B cell (primary cell): ENCODE measurements around the gene GAPVD1. TPM values are rescaled to one million over a fixed set of nuclear protein-coding genes. Genes with fewer than 3 reads are reported as not detected.
A peak's percentile ranks its signal among the peaks of the same experiment; 100 is the strongest.

Source experiments
- ATAC-seq: fragments of 200-7000 bp; cut with Tn5 transposase; one replicate; pipeline ENCODE4 v1.10.0; 2021; ENCODE audit warnings: low read depth, mild to moderate bottlenecking, moderate number of reproducible peaks, moderate library complexity
- CTCF ChIA-PET: fragments of 350-600 bp; sonication (Branson Sonifier 250); formaldehyde crosslinking; loops from one replicate; lab custom pipeline; 2021; ENCODE audit warnings: antibody characterized with exemption, inconsistent platforms; lab: Charles Lee
- POLR2A ChIA-PET: fragments of 350-600 bp; sonication (Branson Sonifier 250); formaldehyde crosslinking; loops from one replicate; lab custom pipeline; 2021; ENCODE audit warnings: antibody characterized with exemption; lab: Charles Lee
- DNase-seq: peaks from one replicate; pipeline ENCODE4 v3.0.0; 2013
- H2AFZ ChIP-seq: 2 replicates; pipeline ENCODE4 v1.6.1; 2012; ENCODE audit warnings: mild to moderate bottlenecking, low read depth, low read length; ENCODE audit not compliant: insufficient read depth, poor library complexity, severe bottlenecking
- H3K27ac ChIP-seq, 2 donors: 1 replicate in 1 of 2; 2 replicates in 1 of 2; pipeline ENCODE4 v1.5.1; 2012 to 2013; ENCODE audit warnings: low read length in 2 of 2, mild to moderate bottlenecking in 2 of 2, moderate library complexity in 1 of 2
- H3K27me3 ChIP-seq, 4 experiments: fragments of 200-600 bp in 1 of 4; sonication (generic) in 1 of 4; replicated peaks in 1 of 4; 1 replicate in 2 of 4; 2 replicates in 2 of 4; pipeline versions ENCODE4 v1.6.1 to v1.7.0; 2013 to 2016; ENCODE audit warnings: low read length in 3 of 4, mild to moderate bottlenecking in 2 of 4, mixed read lengths in 1 of 4, moderate library complexity in 1 of 4; ENCODE audit not compliant: insufficient read depth in 4 of 4, control insufficient read depth in 3 of 4; ENCODE audit errors: control extremely low read depth in 1 of 4
- H3K36me3 ChIP-seq, 2 experiments: replicated peaks in 1 of 2; 1 replicate in 1 of 2; 2 replicates in 1 of 2; pipeline versions ENCODE4 v1.6.1 to v1.7.1; 2013; ENCODE audit warnings: low read length in 1 of 2; ENCODE audit not compliant: insufficient read depth in 2 of 2, control insufficient read depth in 1 of 2; ENCODE audit errors: control extremely low read depth in 1 of 2, extremely low read depth in 1 of 2
- H3K4me1 ChIP-seq, 2 donors: fragments of 200-600 bp in 1 of 2; sonication (generic) in 1 of 2; 1 replicate in 1 of 2; 2 replicates in 1 of 2; pipeline versions ENCODE4 v1.5.1 to v1.6.1; 2013 to 2017; ENCODE audit warnings: low read length in 2 of 2; ENCODE audit not compliant: control insufficient read depth in 2 of 2, insufficient read depth in 2 of 2
- H3K4me2 ChIP-seq: replicated peaks from 2 replicates; pipeline ENCODE3; 2012; ENCODE audit warnings: mild to moderate bottlenecking, low read depth, low read length; ENCODE audit not compliant: poor library complexity, severe bottlenecking
- H3K4me3 ChIP-seq, 5 experiments: fragments of 200-600 bp in 1 of 5; sonication (generic) in 1 of 5; 1 replicate in 3 of 5; 2 replicates in 2 of 5; pipeline versions ENCODE4 v1.5.1 to v1.7.0; 2011 to 2016; ENCODE audit warnings: low read length in 4 of 5, mild to moderate bottlenecking in 4 of 5, low read depth in 2 of 5, control low read depth in 1 of 5, moderate library complexity in 1 of 5; ENCODE audit not compliant: insufficient read depth in 1 of 5; ENCODE audit errors: control extremely low read depth in 1 of 5, extremely low read depth in 1 of 5
- H3K79me2 ChIP-seq: fragments of 200-600 bp; sonication (generic); one replicate; pipeline ENCODE4 v1.6.0; 2016; ENCODE audit warnings: low read length; ENCODE audit not compliant: control insufficient read depth, insufficient read depth
- H3K9ac ChIP-seq: fragments of 200-600 bp; sonication (generic); 2 replicates; pipeline ENCODE4 v1.6.1; 2017; ENCODE audit warnings: mild to moderate bottlenecking, low read length, moderate library complexity
- H3K9me3 ChIP-seq, 3 donors: one replicate each; pipeline versions ENCODE4 v1.6.1 to v1.7.1; 2013; ENCODE audit warnings: low read length in 2 of 3; ENCODE audit not compliant: control insufficient read depth in 2 of 3, insufficient read depth in 1 of 3; ENCODE audit errors: control extremely low read depth in 1 of 3
- H4K20me1 ChIP-seq: 2 replicates; pipeline ENCODE4 v1.6.0; 2012; ENCODE audit warnings: mild to moderate bottlenecking, low read length; ENCODE audit not compliant: insufficient read depth, control insufficient read depth, poor library complexity, severe bottlenecking
- H3K27ac Mint-ChIP-seq: one replicate; pipeline ENCODE4 v1.8.0; 2021; ENCODE audit warnings: mixed read lengths
- H3K27me3 Mint-ChIP-seq: one replicate; pipeline ENCODE4 v1.8.0; 2021; ENCODE audit warnings: mixed read lengths
- H3K4me1 Mint-ChIP-seq: one replicate; pipeline ENCODE4 v1.8.0; 2021; ENCODE audit warnings: mixed read lengths
- H3K4me3 Mint-ChIP-seq: one replicate; pipeline ENCODE4 v1.8.0; 2021; ENCODE audit warnings: mixed read lengths
- H3K9me3 Mint-ChIP-seq: one replicate; pipeline ENCODE4 v1.8.0; 2022; ENCODE audit warnings: mixed read lengths; ENCODE audit not compliant: insufficient read depth
- CTCF ChIP-seq: fragments of 200-600 bp; IDR thresholded peaks from one replicate; pipeline ENCODE4 v1.8.0; 2022; ENCODE audit warnings: antibody characterized with exemption, mild to moderate bottlenecking
- EZH2 ChIP-seq: IDR thresholded peaks from 2 replicates; pipeline ENCODE4 v1.6.1; 2012; ENCODE audit warnings: borderline replicate concordance, low read depth, mild to moderate bottlenecking, moderate library complexity, low read length; ENCODE audit not compliant: insufficient read depth, poor library complexity, severe bottlenecking
- WGBS: methylation state at CpG from one replicate; pipeline ENCODE4 v1.1.5; 2013; ENCODE audit warnings: missing lambda C conversion rate; ENCODE audit not compliant: insufficient coverage; 5-methylcytosine and 5-hydroxymethylcytosine counted together
- intact Hi-C: fragments of 100-400 bp; cut with micrococcal nuclease; formaldehyde crosslinking; loops from one replicate; pipeline ENCODE4 v1.10.0; 2022
- polyA plus RNA-seq: library from polyadenylated mRNA; depleted of rRNA; stranded (reverse); fragments of >200 nt; gene quantifications from 2 replicates; pipeline ENCODE4 v1.2.3, GENCODE V29; 2012
- total RNA-seq, 2 donors: library from RNA; stranded (reverse); fragments of 120-200 nt in 1 of 2; gene quantifications; 1 replicate in 1 of 2; 2 replicates in 1 of 2; pipeline versions ENCODE4 v1.2.3 to v1.2.4, GENCODE V29; 2013 to 2022

Gene GAPVD1
- total and polyA plus RNA-seq, 2 donors (not counting 1 experiment from before 2014, with no cell fraction given) = 11.8 to 61.2 TPM

DNA sequence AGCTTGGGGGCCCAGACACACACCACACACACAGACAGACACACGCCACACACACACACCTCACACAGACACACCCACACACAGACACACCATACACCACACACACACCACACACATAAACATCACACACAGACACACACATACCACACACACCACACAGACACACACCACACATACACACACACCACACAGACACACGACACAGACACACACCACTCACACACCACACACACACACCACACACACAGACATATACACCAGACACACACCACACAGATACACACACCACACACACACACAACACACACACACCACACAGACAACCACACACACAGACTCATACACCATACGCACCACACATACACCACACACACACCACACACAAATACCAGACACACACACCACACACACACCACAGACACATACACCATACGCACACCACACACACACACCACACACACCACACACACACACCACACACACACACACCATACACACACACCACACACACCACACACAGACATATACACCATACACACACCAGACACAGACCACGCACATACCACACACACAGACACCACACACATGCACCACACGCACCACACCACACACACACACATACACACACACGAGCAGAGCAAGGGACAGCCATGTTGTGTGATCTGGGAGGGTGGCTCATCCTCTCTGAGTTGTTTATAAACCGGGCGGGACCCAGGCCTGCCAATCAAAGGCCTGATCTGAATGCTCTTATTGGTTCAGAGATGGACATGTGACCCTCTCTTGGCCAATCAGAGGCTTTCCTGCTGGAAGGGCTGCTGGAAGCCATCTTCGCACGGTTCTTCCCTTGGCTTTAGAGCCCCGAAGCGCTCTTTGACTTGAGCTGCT lies 148.3 kb downstream of the GAPVD1 start:
- intact Hi-C loops = loop anchor here (2.0 kb wide), 1 partner anchor 989 kb away; no protein-coding TSS in a partner anchor
- ATAC-seq (no peak), DNase-seq (peak; percentile 49)
- TF ChIP-seq CTCF (no peak), EZH2 (no peak)
- peak overlapping the region; percentile 56 for H3K4me3 Mint-ChIP-seq
- H3K27ac ChIP-seq = no peak overlapping the region
- peaks cover 0 to 33% (median 9%) of the 10 kb centered on the region in 4 experiments for H3K27me3 ChIP-seq
- H3K9me3 ChIP-seq = peaks cover 0 to 15% (median 0%) of the 10 kb centered on the region in 3 donors
- ChIA-PET CTCF (interaction anchor here (2.5 kb wide), 1 partner anchor 148 kb away, joined by 26 read pairs; no protein-coding TSS in a partner anchor), POLR2A (no interaction called here)
- H3K9ac ChIP-seq = no peak overlapping the region
- H4K20me1 ChIP-seq = no peaks in the 10 kb centered on the region
- H3K36me3 ChIP-seq = no peaks in the 10 kb centered on the region
- H3K27ac Mint-ChIP-seq = peak overlapping the region; percentile 41
- WGBS = 92% methylated on average over 12 of the region's 13 CpGs
- H2AFZ ChIP-seq = no peak overlapping the region
- no peaks in the 10 kb centered on the region for H3K79me2 ChIP-seq
- H3K4me3 ChIP-seq = no peak overlapping the region
- H3K4me1 Mint-ChIP-seq = peaks cover 16% of the 10 kb centered on the region
- H3K27me3 Mint-ChIP-seq = peaks cover 23% of the 10 kb centered on the region
- no peaks in the 10 kb centered on the region for H3K9me3 Mint-ChIP-seq
- no peak overlapping the region for H3K4me2 ChIP-seq
- peaks cover 10 to 19% of the 10 kb centered on the region in 2 donors for H3K4me1 ChIP-seq

DNA sequence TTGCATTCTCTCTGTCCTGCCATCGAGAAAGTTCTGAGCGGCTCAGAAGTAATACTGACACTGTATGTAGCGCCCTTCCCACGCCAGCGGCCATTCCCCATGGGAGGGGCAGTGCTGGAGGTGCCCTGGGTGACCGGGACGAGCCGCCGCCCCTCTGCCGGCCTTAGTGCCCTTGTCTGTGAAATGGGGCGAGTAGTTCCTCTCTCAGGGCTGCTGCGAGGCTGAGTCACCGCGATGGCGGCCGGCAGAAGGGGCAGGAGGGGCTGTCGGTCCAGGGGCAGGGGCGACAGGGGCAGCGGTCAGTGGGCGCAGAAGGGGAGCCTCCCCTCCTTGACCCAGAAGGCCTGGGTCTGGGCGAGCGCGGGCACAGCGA lies 148.9 kb downstream of the GAPVD1 start:
- Histone ChIP-seq H3K4me2 (no peak overlapping the region), H3K4me1 (peaks cover 10 to 19% of the 10 kb centered on the region in 2 donors), H4K20me1 (no peaks in the 10 kb centered on the region), H3K36me3 (no peaks in the 10 kb centered on the region), H3K9me3 (peaks cover 0 to 15% (median 0%) of the 10 kb centered on the region in 3 donors), H3K9ac (no peak overlapping the region), H3K27me3 (peaks cover 0 to 33% (median 9%) of the 10 kb centered on the region in 4 experiments), H2AFZ (no peak overlapping the region), H3K4me3 (no peak overlapping the region), H3K79me2 (no peaks in the 10 kb centered on the region), H3K27ac (no peak overlapping the region)
- POLR2A ChIA-PET = no interaction called here
- 97% methylated on average over 24 of the region's 24 CpGs for WGBS
- H3K9me3 Mint-ChIP-seq = no peaks in the 10 kb centered on the region
- H3K27me3 Mint-ChIP-seq = peaks cover 23% of the 10 kb centered on the region
- H3K4me3 Mint-ChIP-seq = peak overlapping the region; percentile 56
- TF ChIP-seq EZH2 = no peak
- no peak for TF ChIP-seq CTCF
- DNase-seq = no peak
- no peak overlapping the region for H3K27ac Mint-ChIP-seq
- peaks cover 16% of the 10 kb centered on the region for H3K4me1 Mint-ChIP-seq
- ATAC-seq = no peak
- intact Hi-C loops = no loop called here
- CTCF ChIA-PET = no interaction called here
